ENCODE data around the gene STX3. TPM values are rescaled to one million over a fixed set of nuclear protein-coding genes. Genes with fewer than 3 reads are reported as not detected.

STX3 gene
- total and polyA plus RNA-seq, 2 donors (not counting 3 experiments of a cell fraction or from before 2014, with no cell fraction given), result 40.3 to 49.7 TPM

- Histone ChIP-seq H3K27ac (ENCODE audit: insufficient read depth, low read depth, low read length) (no peak overlapping the region), H4K20me1 (replicated peaks; ENCODE audit: control insufficient read depth, extremely low read depth, insufficient read depth, low read length) (no peaks in the 10 kb centered on the region), H3K79me2 (ENCODE audit: control insufficient read depth, insufficient read depth, low read length) (no peaks in the 10 kb centered on the region), H2AFZ (ENCODE audit: low read depth, low read length) (no peak overlapping the region), H3K9ac (replicated peaks; ENCODE audit: extremely low read depth, insufficient read depth, low read length) (no peak overlapping the region), H3K4me2 (ENCODE audit: insufficient read depth, low read length) (no peak overlapping the region), H3K27me3 (ENCODE audit: control insufficient read depth in 2 of 2, insufficient read depth in 2 of 2, low read length in 2 of 2) (peaks cover 2 to 3% of the 10 kb centered on the region in 2 experiments), H3K4me1 (ENCODE audit: control insufficient read depth, extremely low read depth, insufficient read depth, low read length) (no peaks in the 10 kb centered on the region), H3K4me3 (replicated peaks in 1 of 3; ENCODE audit: insufficient read depth in 1 of 3, low read depth in 1 of 3, low read length in 3 of 3) (no peak overlapping the region), H3K9me1 (replicated peaks; ENCODE audit: control insufficient read depth, extremely low read depth, insufficient read depth, low read length) (no peaks in the 10 kb centered on the region), H3K36me3 (ENCODE audit: control insufficient read depth in 2 of 2, extremely low read depth in 1 of 2, insufficient read depth in 2 of 2, low read length in 2 of 2) (no peaks in the 10 kb centered on the region), H3K9me3 (replicated peaks; ENCODE audit: control insufficient read depth, insufficient read depth, low read length) (no peaks in the 10 kb centered on the region)
- FAIRE-seq (no peak), DNase-seq (ENCODE audit: low read depth, low spot score) (no peak)
- dilution Hi-C loops (cut with MboI; ENCODE audit: extremely low pct_ligation_motif_present, low sequenced_read_pairs) (no loop called here), intact Hi-C loops (cut with micrococcal nuclease) (no loop called here)
- no TSS peak for BruUV-seq (replicated peaks)
- TF ChIP-seq EZH2 (IDR thresholded peaks at IDR 0.05; ENCODE audit: borderline replicate concordance, low read depth, low read length, severe bottlenecking), result no peak
- no peak for TF ChIP-seq CTCF (IDR thresholded peaks at IDR 0.05; ENCODE audit: extremely low read depth in 1 of 2, insufficient read depth in 1 of 2, low read depth in 1 of 2, low read length in 2 of 2)
- TF ChIP-seq JUN (IDR thresholded peaks at IDR 0.05; ENCODE audit: borderline replicate concordance, insufficient read depth, insufficient read length, low read depth), result no peak
- no peak for TF ChIP-seq FOS (IDR thresholded peaks at IDR 0.05; ENCODE audit: borderline replicate concordance, insufficient read depth, low read length)
- no peak for TF ChIP-seq GATA2 (IDR thresholded peaks at IDR 0.05; ENCODE audit: insufficient read depth, insufficient read length, low read depth, low read length)
- no peak for TF ChIP-seq POLR2A (IDR thresholded peaks at IDR 0.05; ENCODE audit: low read depth, low read length)
- TF ChIP-seq POLR2AphosphoS5 (IDR thresholded peaks at IDR 0.05; ENCODE audit: insufficient read depth, low read depth, low read length), result no peak
- TF ChIP-seq MYC (IDR thresholded peaks at IDR 0.05; ENCODE audit: low read depth, low read length), result no peak
- no peak for TF ChIP-seq MAX (IDR thresholded peaks at IDR 0.05; ENCODE audit: insufficient read depth, insufficient read length)
- CTCF ChIA-PET, result interaction anchor here (0.9 kb wide), 1 partner anchor 203 kb away, joined by 3 read pairs; no protein-coding TSS in a partner anchor
- POLR2A ChIA-PET, result no interaction called here
These were observed 39.1 kb upstream of the STX3 start for GRCh38 chr11:59716051-59716450.
